ENCODE results near the gene RTTN. TPM values are rescaled to one million over a fixed set of nuclear protein-coding genes. Genes with fewer than 3 reads are reported as not detected.

The RTTN gene
- total and polyA plus RNA-seq, 2 of the 13 experiments (the other 11 are each of a cell fraction or from before 2014, with no cell fraction given), result 5.4 to 18.7 TPM

GRCh38 chr18:70005580-70005979 lies 199.9 kb downstream of the RTTN start (continued):
- 0 out of 2 replicates have a peak, but pooled peaks have one; percentile 31 for TF ChIP-seq THRA (CRISPR knock-in tag; IDR thresholded peaks at IDR 0.05; ENCODE audit: borderline replicate concordance)
- no peak for TF ChIP-seq LCORL (IDR thresholded peaks at IDR 0.05)
- TF ChIP-seq LCORL (CRISPR knock-in tag; IDR thresholded peaks at IDR 0.05), result 0 out of 2 replicates have a peak, but pooled peaks have one; percentile 32
- no peak for TF ChIP-seq ZNF672 (CRISPR knock-in tag; IDR thresholded peaks at IDR 0.05)
- TF ChIP-seq, protein P1, sequence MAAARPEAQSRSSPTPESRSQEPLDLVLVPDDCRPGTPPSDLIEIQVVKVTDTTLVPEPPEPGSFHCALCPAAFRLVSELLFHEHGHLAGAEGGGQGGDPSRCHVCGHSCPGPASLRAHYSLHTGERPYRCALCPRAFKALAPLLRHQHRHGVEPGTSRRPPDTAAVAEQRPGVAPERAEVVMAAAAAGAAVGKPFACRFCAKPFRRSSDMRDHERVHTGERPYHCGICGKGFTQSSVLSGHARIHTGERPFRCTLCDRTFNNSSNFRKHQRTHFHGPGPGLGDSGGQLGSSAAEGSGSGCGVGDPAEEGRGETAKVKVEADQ (CRISPR knock-in tag; IDR thresholded peaks at IDR 0.05; ENCODE audit: borderline replicate concordance), result no peak
- 0 out of 2 replicates have a peak, but pooled peaks have one; percentile 50 for TF ChIP-seq GFI1 (CRISPR knock-in tag; IDR thresholded peaks at IDR 0.05; ENCODE audit: borderline replicate concordance)
- TF ChIP-seq HOXA9 (CRISPR knock-in tag; IDR thresholded peaks at IDR 0.05; ENCODE audit: borderline replicate concordance), result no peak
- no peak for TF ChIP-seq DNMT3B (CRISPR knock-in tag; conservative IDR thresholded peaks at IDR 0.05)
- TF ChIP-seq BHLHE40 (IDR thresholded peaks at IDR 0.05; ENCODE audit: low read length), result 0 out of 2 replicates have a peak, but pooled peaks have one; percentile 6
- TF ChIP-seq HNRNPH1 (optimal IDR thresholded peaks at IDR 0.05; ENCODE audit: low read depth, low read length), result no peak
- TF ChIP-seq AHDC1 (CRISPR knock-in tag; IDR thresholded peaks at IDR 0.05; ENCODE audit: borderline replicate concordance), result peak; percentile 79; the same call in 1 of the 2 replicates
- no peak for TF ChIP-seq ZNF333 (CRISPR knock-in tag; IDR thresholded peaks at IDR 0.05; ENCODE audit: borderline replicate concordance)
- TF ChIP-seq ONECUT2 (CRISPR knock-in tag; IDR thresholded peaks at IDR 0.05), result no peak
- TF ChIP-seq ZNF652 (CRISPR knock-in tag; IDR thresholded peaks at IDR 0.05; ENCODE audit: borderline replicate concordance, low read depth), result no peak
- no peak for TF ChIP-seq GZF1 (CRISPR knock-in tag; IDR thresholded peaks at IDR 0.05)
- no peak for TF ChIP-seq ATF7 (IDR thresholded peaks at IDR 0.05)
- TF ChIP-seq ATF7 (CRISPR knock-in tag; IDR thresholded peaks at IDR 0.05), result no peak
- no peak for TF ChIP-seq SATB2 (CRISPR knock-in tag; IDR thresholded peaks at IDR 0.05)
- TF ChIP-seq ZSCAN20 (CRISPR knock-in tag; IDR thresholded peaks at IDR 0.05; ENCODE audit: borderline replicate concordance), result no peak
- TF ChIP-seq ZNF639 (CRISPR knock-in tag; conservative IDR thresholded peaks at IDR 0.05), result no peak
- no peak for TF ChIP-seq KLF11 (CRISPR knock-in tag; IDR thresholded peaks at IDR 0.05)
- no peak for TF ChIP-seq ZNF704 (CRISPR knock-in tag; IDR thresholded peaks at IDR 0.05; ENCODE audit: borderline replicate concordance)
